B cell (primary cell): ENCODE results near the gene BICDL1. TPM values are rescaled to one million over a fixed set of nuclear protein-coding genes. Genes with fewer than 3 reads are reported as not detected.

Source experiments
- ATAC-seq: fragments of 200-7000 bp; cut with Tn5 transposase; one replicate; pipeline ENCODE4 v1.10.0; 2021; ENCODE audit warnings: low read depth, mild to moderate bottlenecking, moderate number of reproducible peaks, moderate library complexity
- CTCF ChIA-PET: fragments of 350-600 bp; sonication (Branson Sonifier 250); formaldehyde crosslinking; loops from one replicate; lab custom pipeline; 2021; ENCODE audit warnings: antibody characterized with exemption, inconsistent platforms; lab: Charles Lee
- POLR2A ChIA-PET: fragments of 350-600 bp; sonication (Branson Sonifier 250); formaldehyde crosslinking; loops from one replicate; lab custom pipeline; 2021; ENCODE audit warnings: antibody characterized with exemption; lab: Charles Lee
- DNase-seq: peaks from one replicate; pipeline ENCODE4 v3.0.0; 2013
- H2AFZ ChIP-seq: 2 replicates; pipeline ENCODE4 v1.6.1; 2012; ENCODE audit warnings: mild to moderate bottlenecking, low read depth, low read length; ENCODE audit not compliant: insufficient read depth, poor library complexity, severe bottlenecking
- H3K27ac ChIP-seq, 2 donors: 1 replicate in 1 of 2; 2 replicates in 1 of 2; pipeline ENCODE4 v1.5.1; 2012 to 2013; ENCODE audit warnings: low read length in 2 of 2, mild to moderate bottlenecking in 2 of 2, moderate library complexity in 1 of 2
- H3K27me3 ChIP-seq, 4 experiments: fragments of 200-600 bp in 1 of 4; sonication (generic) in 1 of 4; replicated peaks in 1 of 4; 1 replicate in 2 of 4; 2 replicates in 2 of 4; pipeline versions ENCODE4 v1.6.1 to v1.7.0; 2013 to 2016; ENCODE audit warnings: low read length in 3 of 4, mild to moderate bottlenecking in 2 of 4, mixed read lengths in 1 of 4, moderate library complexity in 1 of 4; ENCODE audit not compliant: insufficient read depth in 4 of 4, control insufficient read depth in 3 of 4; ENCODE audit errors: control extremely low read depth in 1 of 4
- H3K36me3 ChIP-seq, 2 experiments: replicated peaks in 1 of 2; 1 replicate in 1 of 2; 2 replicates in 1 of 2; pipeline versions ENCODE4 v1.6.1 to v1.7.1; 2013; ENCODE audit warnings: low read length in 1 of 2; ENCODE audit not compliant: insufficient read depth in 2 of 2, control insufficient read depth in 1 of 2; ENCODE audit errors: control extremely low read depth in 1 of 2, extremely low read depth in 1 of 2
- H3K4me1 ChIP-seq, 2 donors: fragments of 200-600 bp in 1 of 2; sonication (generic) in 1 of 2; 1 replicate in 1 of 2; 2 replicates in 1 of 2; pipeline versions ENCODE4 v1.5.1 to v1.6.1; 2013 to 2017; ENCODE audit warnings: low read length in 2 of 2; ENCODE audit not compliant: control insufficient read depth in 2 of 2, insufficient read depth in 2 of 2
- H3K4me2 ChIP-seq: replicated peaks from 2 replicates; pipeline ENCODE3; 2012; ENCODE audit warnings: mild to moderate bottlenecking, low read depth, low read length; ENCODE audit not compliant: poor library complexity, severe bottlenecking
- H3K4me3 ChIP-seq, 5 experiments: fragments of 200-600 bp in 1 of 5; sonication (generic) in 1 of 5; 1 replicate in 3 of 5; 2 replicates in 2 of 5; pipeline versions ENCODE4 v1.5.1 to v1.7.0; 2011 to 2016; ENCODE audit warnings: low read length in 4 of 5, mild to moderate bottlenecking in 4 of 5, low read depth in 2 of 5, control low read depth in 1 of 5, moderate library complexity in 1 of 5; ENCODE audit not compliant: insufficient read depth in 1 of 5; ENCODE audit errors: control extremely low read depth in 1 of 5, extremely low read depth in 1 of 5
- H3K79me2 ChIP-seq: fragments of 200-600 bp; sonication (generic); one replicate; pipeline ENCODE4 v1.6.0; 2016; ENCODE audit warnings: low read length; ENCODE audit not compliant: control insufficient read depth, insufficient read depth
- H3K9ac ChIP-seq: fragments of 200-600 bp; sonication (generic); 2 replicates; pipeline ENCODE4 v1.6.1; 2017; ENCODE audit warnings: mild to moderate bottlenecking, low read length, moderate library complexity
- H3K9me3 ChIP-seq, 3 donors: one replicate each; pipeline versions ENCODE4 v1.6.1 to v1.7.1; 2013; ENCODE audit warnings: low read length in 2 of 3; ENCODE audit not compliant: control insufficient read depth in 2 of 3, insufficient read depth in 1 of 3; ENCODE audit errors: control extremely low read depth in 1 of 3
- H4K20me1 ChIP-seq: 2 replicates; pipeline ENCODE4 v1.6.0; 2012; ENCODE audit warnings: mild to moderate bottlenecking, low read length; ENCODE audit not compliant: insufficient read depth, control insufficient read depth, poor library complexity, severe bottlenecking
- H3K27ac Mint-ChIP-seq: one replicate; pipeline ENCODE4 v1.8.0; 2021; ENCODE audit warnings: mixed read lengths
- H3K27me3 Mint-ChIP-seq: one replicate; pipeline ENCODE4 v1.8.0; 2021; ENCODE audit warnings: mixed read lengths
- H3K4me1 Mint-ChIP-seq: one replicate; pipeline ENCODE4 v1.8.0; 2021; ENCODE audit warnings: mixed read lengths
- H3K4me3 Mint-ChIP-seq: one replicate; pipeline ENCODE4 v1.8.0; 2021; ENCODE audit warnings: mixed read lengths
- H3K9me3 Mint-ChIP-seq: one replicate; pipeline ENCODE4 v1.8.0; 2022; ENCODE audit warnings: mixed read lengths; ENCODE audit not compliant: insufficient read depth
- CTCF ChIP-seq: fragments of 200-600 bp; IDR thresholded peaks from one replicate; pipeline ENCODE4 v1.8.0; 2022; ENCODE audit warnings: antibody characterized with exemption, mild to moderate bottlenecking
- EZH2 ChIP-seq: IDR thresholded peaks from 2 replicates; pipeline ENCODE4 v1.6.1; 2012; ENCODE audit warnings: borderline replicate concordance, low read depth, mild to moderate bottlenecking, moderate library complexity, low read length; ENCODE audit not compliant: insufficient read depth, poor library complexity, severe bottlenecking
- whole genome bisulfite sequencing: methylation state at CpG from one replicate; pipeline ENCODE4 v1.1.5; 2013; ENCODE audit warnings: missing lambda C conversion rate; ENCODE audit not compliant: insufficient coverage; 5-methylcytosine and 5-hydroxymethylcytosine counted together
- intact Hi-C: fragments of 100-400 bp; cut with micrococcal nuclease; formaldehyde crosslinking; loops from one replicate; pipeline ENCODE4 v1.10.0; 2022
- polyA plus RNA-seq: library from polyadenylated mRNA; depleted of rRNA; stranded (reverse); fragments of >200 nt; gene quantifications from 2 replicates; pipeline ENCODE4 v1.2.3, GENCODE V29; 2012
- total RNA-seq, 2 donors: library from RNA; stranded (reverse); fragments of 120-200 nt in 1 of 2; gene quantifications; 1 replicate in 1 of 2; 2 replicates in 1 of 2; pipeline versions ENCODE4 v1.2.3 to v1.2.4, GENCODE V29; 2013 to 2022

BICDL1 gene
- total and polyA plus RNA-seq, 2 donors (not counting 1 experiment from before 2014, with no cell fraction given): 15.6 to 41.5 TPM

GRCh38 chr12:120066341-120066740 lies 77.3 kb downstream of the BICDL1 start:
- WGBS: 100% methylated on average over 2 of the region's 2 CpGs
- Mint-ChIP-seq H3K9me3 (no peaks in the 10 kb centered on the region), H3K27ac (no peak overlapping the region), H3K4me3 (no peak overlapping the region), H3K4me1 (no peaks in the 10 kb centered on the region), H3K27me3 (no peaks in the 10 kb centered on the region)
- Histone ChIP-seq H3K27me3 (no peaks in the 10 kb centered on the region), H3K36me3 (peaks cover 0 to 5% of the 10 kb centered on the region in 2 experiments), H3K4me1 (no peaks in the 10 kb centered on the region), H4K20me1 (no peaks in the 10 kb centered on the region), H2AFZ (no peak overlapping the region), H3K9me3 (no peaks in the 10 kb centered on the region), H3K79me2 (no peaks in the 10 kb centered on the region), H3K9ac (no peak overlapping the region), H3K27ac (no peak overlapping the region), H3K4me2 (no peak overlapping the region), H3K4me3 (no peak overlapping the region)
- no peak for TF ChIP-seq EZH2
- no peak for TF ChIP-seq CTCF
- no peak for DNase-seq
- ChIA-PET CTCF (no interaction called here), POLR2A (no interaction called here)
- no peak for ATAC-seq
- intact Hi-C loops: no loop called here

DNA sequence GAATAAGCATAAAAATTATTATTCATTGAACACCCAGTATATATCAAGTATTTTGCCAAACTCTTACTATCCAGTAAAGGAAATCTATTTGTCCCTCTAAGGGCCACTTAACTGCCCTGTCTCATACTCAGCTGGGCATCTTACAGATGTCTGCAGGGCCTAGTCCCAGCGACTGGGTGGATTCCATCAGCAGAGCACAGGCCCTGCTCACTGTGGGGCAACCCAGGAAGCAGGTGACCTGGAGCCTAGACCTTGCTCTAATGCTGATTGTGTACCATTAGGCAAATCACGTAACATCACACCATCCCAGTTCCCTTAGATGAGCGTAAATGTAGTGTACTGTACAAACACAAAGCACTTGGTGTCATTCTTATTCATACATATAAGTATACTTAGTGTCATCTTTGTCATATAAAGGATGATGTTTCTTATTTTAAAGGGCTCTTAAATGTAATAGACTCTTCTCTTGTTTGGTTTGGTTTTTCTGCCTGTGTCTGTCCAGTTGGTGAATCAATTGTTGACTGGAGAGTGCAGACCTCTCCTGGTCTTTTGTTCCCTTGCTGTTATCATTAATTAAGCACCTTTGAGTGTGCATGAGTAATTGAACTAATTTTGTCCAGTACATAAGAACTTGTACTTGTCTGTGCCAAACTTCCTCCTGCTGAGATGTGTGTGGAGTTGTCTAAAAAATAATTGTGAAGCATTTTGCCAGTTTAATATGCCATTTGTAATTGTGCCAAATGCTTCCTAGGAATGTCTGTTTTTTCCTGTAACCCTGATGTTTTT lies 78.2 kb downstream of the BICDL1 start:
- Mint-ChIP-seq H3K9me3 (no peaks in the 10 kb centered on the region), H3K4me3 (no peak overlapping the region), H3K4me1 (no peaks in the 10 kb centered on the region), H3K27me3 (no peaks in the 10 kb centered on the region), H3K27ac (no peak overlapping the region)
- CTCF ChIA-PET: no interaction called here
- Histone ChIP-seq H2AFZ (no peak overlapping the region), H3K27ac (no peak overlapping the region), H3K4me3 (no peak overlapping the region), H3K4me1 (no peaks in the 10 kb centered on the region), H3K9me3 (no peaks in the 10 kb centered on the region), H3K9ac (no peak overlapping the region), H4K20me1 (no peaks in the 10 kb centered on the region), H3K4me2 (no peak overlapping the region), H3K79me2 (no peaks in the 10 kb centered on the region), H3K27me3 (no peaks in the 10 kb centered on the region), H3K36me3 (peaks cover 0 to 6% of the 10 kb centered on the region in 2 experiments)
- TF ChIP-seq EZH2 (no peak), CTCF (no peak)
- WGBS: 75% methylated on average over 1 of the region's 3 CpGs
- intact Hi-C loops: no loop called here
- no peak for ATAC-seq
- POLR2A ChIA-PET: interaction anchor here (0.6 kb wide), 1 partner anchor 125 kb away, joined by 3 read pairs; no protein-coding TSS in a partner anchor
- DNase-seq: no peak
